Fibroblast of upper back skin (primary cell): ENCODE results near the gene SLC13A2.

ENCODE experiments used
- DNase-seq: peaks from one replicate; pipeline ENCODE4 v3.0.0-alpha.2; 2013

Gene SLC13A2

DNA sequence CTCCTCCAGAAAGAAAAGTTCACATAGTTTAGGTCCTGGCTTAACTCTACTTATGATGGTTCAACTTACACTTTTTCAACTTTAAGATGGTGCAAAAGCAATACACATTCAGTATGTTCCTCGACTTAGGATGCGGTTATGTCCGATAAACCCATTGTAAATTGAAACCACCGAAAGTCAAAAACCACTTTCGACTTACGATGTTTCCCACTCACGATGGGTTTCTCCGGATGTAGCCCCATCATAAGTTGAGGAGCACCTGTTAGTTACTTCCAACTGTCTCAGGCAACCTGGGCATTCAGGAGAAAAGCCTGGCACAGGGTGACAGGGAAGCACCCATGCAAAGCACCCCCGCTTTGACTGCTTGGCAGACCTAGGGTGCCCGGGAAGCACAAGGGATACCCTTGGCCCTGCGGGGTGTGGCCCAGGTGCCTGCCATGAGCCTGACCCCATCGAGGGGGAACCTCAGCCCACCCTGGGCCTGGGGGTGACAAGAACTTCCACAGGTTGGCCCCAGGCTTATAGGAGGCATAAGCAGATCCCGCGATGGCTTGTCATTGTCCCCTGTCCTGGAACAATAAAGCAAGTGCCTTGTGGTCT is 65.0 kb downstream of the SLC13A2 start:
- no peak for DNase-seq

DNA sequence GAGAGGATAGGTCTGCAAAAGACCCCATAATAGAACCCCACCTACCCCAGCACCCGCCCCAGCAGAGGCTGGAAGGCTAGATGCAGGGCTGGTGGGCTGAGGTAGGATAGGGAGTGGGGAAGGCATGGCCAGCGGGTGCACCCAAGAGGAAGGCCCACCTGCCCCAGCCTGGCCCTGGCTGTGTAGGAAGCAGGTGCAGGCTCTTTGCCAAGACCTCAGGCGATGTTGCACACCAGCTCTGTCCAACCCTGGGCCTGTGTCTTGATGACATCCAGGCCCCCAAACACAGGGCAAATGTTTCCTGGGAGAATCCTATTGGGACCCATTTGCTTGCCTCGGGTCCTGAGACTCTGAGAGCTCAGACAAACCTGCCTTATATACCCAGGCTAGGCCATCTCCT is 66.8 kb downstream of the SLC13A2 start:
- no peak for DNase-seq

DNA sequence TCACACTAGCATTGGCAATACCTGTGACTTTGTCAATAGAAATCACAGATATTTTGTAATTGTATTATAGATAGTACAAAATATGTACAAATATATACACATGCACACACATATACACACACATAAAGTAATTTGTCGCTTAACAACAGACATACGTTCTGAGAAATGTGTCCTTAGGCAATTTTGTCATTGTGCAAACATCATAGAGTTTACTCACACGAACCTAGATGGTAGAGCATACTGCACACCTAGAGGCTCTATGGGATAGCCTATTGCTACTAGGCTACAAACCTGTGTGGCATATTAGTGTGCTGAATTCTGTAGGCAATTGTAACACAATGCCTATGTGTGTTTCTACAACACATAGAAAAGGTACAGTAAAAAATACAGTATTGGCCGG is 68.0 kb downstream of the SLC13A2 start:
- no peak for DNase-seq

DNA sequence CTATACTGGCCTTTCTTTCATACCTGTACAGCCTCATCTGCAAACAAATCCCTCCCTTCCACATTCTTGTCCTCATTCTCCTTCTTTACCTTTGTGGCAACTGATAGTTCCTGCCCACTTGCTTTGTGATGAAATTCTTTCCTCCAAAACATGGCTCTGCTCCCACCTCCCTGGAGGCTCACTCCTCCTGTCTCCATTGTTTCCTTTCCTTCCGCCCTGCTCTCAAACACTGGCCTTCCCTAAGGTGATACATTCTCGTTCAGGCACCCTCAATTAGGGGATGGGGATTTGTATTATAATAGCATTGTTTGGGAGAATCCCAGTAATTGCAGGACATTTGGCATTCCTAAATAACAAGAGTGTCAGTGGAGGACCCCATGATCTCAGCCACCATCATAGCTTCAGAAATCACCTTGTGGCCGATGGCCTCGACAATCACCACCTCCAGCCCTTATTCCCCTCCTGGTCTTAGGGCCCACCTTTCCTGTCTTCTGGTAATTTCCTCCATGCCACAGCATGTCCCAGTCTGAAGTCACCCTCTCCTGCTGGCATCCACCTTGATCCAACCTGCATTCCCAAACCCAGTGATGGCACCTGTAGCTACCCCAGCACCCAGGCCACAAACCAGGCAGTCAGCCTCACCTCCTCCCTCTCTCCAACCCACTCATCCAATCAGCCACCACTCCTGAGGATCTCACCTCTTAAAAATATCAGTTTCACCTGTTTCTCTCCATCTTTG is 71.1 kb downstream of the SLC13A2 start:
- DNase-seq, result no peak

DNA sequence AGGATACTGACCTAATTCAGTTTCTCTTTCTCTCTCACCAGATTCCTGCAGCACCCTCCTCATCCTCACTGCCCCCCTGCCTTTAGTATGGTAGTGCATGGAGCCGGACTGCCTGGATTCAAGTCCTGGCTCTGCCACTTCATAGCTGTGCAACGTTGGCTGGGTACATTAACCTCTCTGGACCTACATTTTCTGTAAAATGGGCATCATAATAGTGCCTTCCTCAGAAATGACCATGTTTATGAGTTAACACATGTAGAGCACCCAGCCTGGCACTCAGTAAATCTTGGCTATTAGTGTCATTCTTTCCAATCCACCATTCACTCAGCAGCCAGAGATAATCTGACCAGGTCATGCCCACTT is 71.7 kb downstream of the SLC13A2 start:
- DNase-seq, result no peak

DNA sequence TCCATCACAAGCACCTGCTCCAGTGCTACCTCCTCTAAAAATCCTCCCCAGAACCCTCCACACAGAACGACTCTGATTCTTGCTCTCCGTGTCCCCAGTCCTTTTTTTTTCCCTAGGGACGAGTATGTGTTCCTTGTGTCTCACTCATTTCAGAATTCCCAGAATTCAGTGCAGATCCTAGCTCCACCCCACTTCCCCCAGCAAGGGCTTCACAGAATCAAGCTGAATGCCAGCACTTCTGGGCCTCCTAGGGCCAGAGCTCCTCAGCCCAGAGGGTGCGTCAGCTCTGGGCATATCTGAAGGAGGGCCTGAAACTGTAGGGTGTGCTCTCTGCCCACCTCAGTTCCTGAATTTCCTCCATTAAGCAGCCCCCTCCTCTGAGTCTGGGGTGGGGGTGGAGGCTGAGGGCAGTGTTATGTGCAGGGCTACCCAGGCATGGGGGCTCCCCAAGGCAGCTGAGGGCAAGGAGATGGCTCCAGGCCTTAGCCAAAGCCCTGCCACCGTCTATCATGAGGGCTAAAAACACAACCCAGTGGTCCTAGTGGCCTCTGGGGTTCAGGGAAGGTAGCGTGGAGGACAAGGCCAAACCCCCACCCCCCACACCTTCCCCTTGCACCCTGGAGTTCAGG is 72.5 kb downstream of the SLC13A2 start:
- DNase-seq, result no peak

DNA sequence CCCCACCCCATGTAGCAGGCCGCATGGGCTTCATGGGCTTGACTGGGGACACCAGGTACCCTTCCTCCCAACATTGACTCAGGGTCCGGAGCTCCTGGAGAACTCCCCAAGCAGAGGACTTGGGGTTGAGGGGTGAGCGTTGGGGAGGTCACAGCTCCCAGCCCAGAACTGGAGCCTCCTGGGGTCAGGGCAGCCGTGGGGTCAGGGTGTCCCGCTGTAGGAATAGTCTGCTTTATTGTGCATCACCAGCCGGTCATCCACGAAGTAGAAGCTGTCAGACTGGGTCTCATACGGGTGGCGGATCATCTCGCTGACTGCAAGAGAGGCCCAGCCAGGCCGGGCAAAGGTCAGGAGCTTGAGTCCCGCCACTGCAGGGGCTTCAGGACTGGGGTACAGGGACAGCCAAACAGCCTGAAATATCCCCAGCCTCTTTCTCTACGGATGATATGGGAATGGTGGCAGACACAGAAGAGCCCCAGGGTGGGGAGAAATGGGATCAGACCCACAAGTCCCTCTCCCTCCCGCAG is 73.7 kb downstream of the SLC13A2 start:
- DNase-seq, result no peak
